SK-N-SH (cell line): ENCODE results near the gene IL17REL. TPM values are rescaled to one million over a fixed set of nuclear protein-coding genes. Genes with fewer than 3 reads are reported as not detected.

Source experiments
- CTCF ChIA-PET: fragments of 300-600, 350-600 bp; formaldehyde crosslinking; extraction: SDS; loops from one replicate; lab custom pipeline; 2021; lab: Yijun Ruan, JAX
- POLR2A ChIA-PET: fragments of 350-600 bp; sonication (Branson Sonifier 250); formaldehyde crosslinking; extraction: SDS; loops from one replicate; lab custom pipeline; 2020; ENCODE audit warnings: antibody characterized with exemption, inconsistent platforms; lab: Yijun Ruan, JAX
- DNase-seq: peaks from one replicate; pipeline ENCODE4 v3.0.0; 2012
- H2AFZ ChIP-seq: fragments of 200-600 bp; sonication (generic); 2 replicates; pipeline ENCODE4 v1.8.1; 2016; ENCODE audit warnings: antibody characterized with exemption, mild to moderate bottlenecking, low read depth
- H3F3A ChIP-seq: fragments of 200-600 bp; sonication (generic); replicated peaks from 2 replicates; pipeline ENCODE3; 2016; ENCODE audit warnings: antibody characterized with exemption, mild to moderate bottlenecking; ENCODE audit not compliant: insufficient read depth
- H3K27ac ChIP-seq, 2 experiments: fragments of 200-500 bp in 1 of 2; fragments of 200-600 bp in 1 of 2; sonication (Bioruptor generic) in 1 of 2; sonication (generic), shearing (Covaris generic) in 1 of 2; 2 replicates each; pipeline versions ENCODE4 v1.5.1 to v1.6.1; 2014 to 2016; ENCODE audit warnings: low read depth in 2 of 2, inconsistent platforms in 1 of 2, low read length in 1 of 2, mild to moderate bottlenecking in 1 of 2, mixed read lengths in 1 of 2
- H3K27me3 ChIP-seq: fragments of 200-600 bp; sonication (generic), shearing (Covaris generic); 2 replicates; pipeline ENCODE4 v1.6.1; 2016; ENCODE audit warnings: mixed run types; ENCODE audit not compliant: insufficient read depth
- H3K36me3 ChIP-seq, 2 experiments: fragments of 200-500 bp in 1 of 2; fragments of 200-600 bp in 1 of 2; sonication (Bioruptor generic) in 1 of 2; sonication (generic) in 1 of 2; replicated peaks in 1 of 2; 2 replicates each; pipeline versions ENCODE3 to v1.5.1; 2014 to 2016; ENCODE audit warnings: low read length in 1 of 2, mild to moderate bottlenecking in 1 of 2; ENCODE audit not compliant: insufficient read depth in 2 of 2, control insufficient read depth in 1 of 2
- H3K4me1 ChIP-seq, 2 experiments: fragments of 200-500 bp in 1 of 2; fragments of 200-600 bp in 1 of 2; sonication (Bioruptor generic) in 1 of 2; sonication (generic), shearing (Covaris generic) in 1 of 2; 2 replicates each; pipeline versions ENCODE4 v1.5.1 to v1.6.1; 2014 to 2016; ENCODE audit warnings: low read depth in 1 of 2, low read length in 1 of 2, mixed run types in 1 of 2; ENCODE audit not compliant: insufficient read depth in 2 of 2, control insufficient read depth in 1 of 2
- H3K4me2 ChIP-seq: fragments of 200-600 bp; sonication (generic), shearing (Covaris generic); 2 replicates; pipeline ENCODE4 v1.6.1; 2017; ENCODE audit warnings: mixed run types
- H3K4me3 ChIP-seq, 2 experiments: fragments of 200-500 bp in 1 of 2; fragments of 200-600 bp in 1 of 2; sonication (Bioruptor generic) in 1 of 2; sonication (generic), shearing (Covaris generic) in 1 of 2; 2 replicates each; pipeline versions ENCODE4 v1.5.1 to v1.8.1; 2014 to 2016; ENCODE audit warnings: low read depth in 2 of 2, inconsistent platforms in 1 of 2, low read length in 1 of 2, mild to moderate bottlenecking in 1 of 2, mixed read lengths in 1 of 2, moderate library complexity in 1 of 2
- H3K79me2 ChIP-seq: fragments of 200-600 bp; sonication (generic); 2 replicates; pipeline ENCODE4 v1.8.1; 2017; ENCODE audit warnings: mild to moderate bottlenecking; ENCODE audit not compliant: insufficient read depth
- H3K9ac ChIP-seq: fragments of 200-600 bp; sonication (generic); 2 replicates; pipeline ENCODE4 v1.6.1; 2017; ENCODE audit warnings: mixed run types
- H3K9me2 ChIP-seq: fragments of 200-600 bp; sonication (generic); 2 replicates; pipeline ENCODE4 v1.6.1; 2017; ENCODE audit warnings: mixed run types
- H3K9me3 ChIP-seq: fragments of 200-600 bp; sonication (generic); 2 replicates; pipeline ENCODE4 v1.6.1; 2017; ENCODE audit warnings: mixed run types, mild to moderate bottlenecking, moderate library complexity
- H4K20me1 ChIP-seq: fragments of 200-600 bp; sonication (generic); 2 replicates; pipeline ENCODE4 v1.6.1; 2017; ENCODE audit warnings: mild to moderate bottlenecking, mixed run types; ENCODE audit not compliant: insufficient read depth
- NFIC ChIP-seq: IDR thresholded peaks from 2 replicates; pipeline ENCODE4 v1.4.0; 2012; ENCODE audit warnings: borderline replicate concordance
- NRF1 ChIP-seq: IDR thresholded peaks from 2 replicates; pipeline ENCODE4 v1.6.1; 2012; ENCODE audit warnings: low read depth, mild to moderate bottlenecking, low read length
- POLR2AphosphoS5 ChIP-seq: IDR thresholded peaks from 2 replicates; pipeline ENCODE4 v1.6.1; 2012; ENCODE audit warnings: low read depth, low read length
- RCOR1 ChIP-seq: fragments of 150-350 bp; IDR thresholded peaks from 2 replicates; pipeline ENCODE4 v1.6.1; 2017; ENCODE audit warnings: antibody characterized with exemption, low read length
- RFX5 ChIP-seq: IDR thresholded peaks from 2 replicates; pipeline ENCODE4 v1.6.1; 2012; ENCODE audit warnings: mild to moderate bottlenecking, improper control_type of control experiment, low read length
- RXRA ChIP-seq: IDR thresholded peaks from 2 replicates; pipeline ENCODE4 v1.4.0; 2012; ENCODE audit warnings: low read depth, mild to moderate bottlenecking, borderline replicate concordance
- SMC3 ChIP-seq: IDR thresholded peaks from 2 replicates; pipeline ENCODE4 v1.6.1; 2012; ENCODE audit warnings: low read depth, low read length, improper control_type of control experiment
- WGBS: methylation state at CpG from one replicate; pipeline ENCODE4 v1.1.6; 2017; ENCODE audit warnings: low lambda C conversion rate; 5-methylcytosine and 5-hydroxymethylcytosine counted together
- polyA plus RNA-seq, 3 experiments: library from polyadenylated mRNA; depleted of rRNA; stranded (reverse); fragments of >200 nt; gene quantifications; 2 replicates each; pipeline ENCODE4 v1.2.3, GENCODE V29; 2012
- TF ChIP-seq, protein P1 (sequence below): IDR thresholded peaks from 2 replicates; pipeline ENCODE4 v1.6.1; 2012; ENCODE audit warnings: mild to moderate bottlenecking, low read depth, low read length, moderate library complexity
- TF ChIP-seq, protein P2 (sequence below): fragments of 150-350 bp; IDR thresholded peaks from 2 replicates; pipeline ENCODE4 v1.6.1; 2017; ENCODE audit warnings: antibody characterized with exemption, low read length, low read depth, borderline replicate concordance
- TF ChIP-seq, protein P3 (sequence below): IDR thresholded peaks from 2 replicates; pipeline ENCODE4 v1.4.0; 2012; ENCODE audit warnings: low read depth

Gene IL17REL
- polyA plus RNA-seq, 1 of the 3 experiments (the other 2 are of a cell fraction), result not detected

DNA sequence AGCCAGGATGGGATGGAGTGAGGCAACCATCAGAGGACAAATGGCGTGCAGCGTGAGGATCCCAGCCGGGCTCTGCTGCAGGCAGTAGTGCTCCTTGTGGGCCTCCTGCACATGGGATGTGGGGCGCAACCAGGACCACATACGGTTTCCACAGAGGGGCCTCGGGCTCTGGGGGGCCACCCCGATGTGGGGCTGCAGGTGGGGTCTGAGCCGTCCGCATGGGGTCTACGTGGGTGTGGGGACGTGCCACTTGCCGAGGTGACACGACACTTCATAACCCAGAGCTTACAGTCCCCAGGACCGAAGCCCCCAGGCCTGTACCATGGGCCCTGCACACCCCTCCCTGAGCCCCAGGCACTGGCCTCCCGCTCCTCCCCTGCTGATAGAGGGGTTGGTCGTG is 34.8 kb upstream of the IL17REL start:
- H3K4me3 ChIP-seq, result no peak overlapping the region
- H2AFZ ChIP-seq, result no peak overlapping the region
- H3K79me2 ChIP-seq, result no peaks in the 10 kb centered on the region
- DNase-seq, result peak; percentile 23
- 69% methylated on average over 3 of the region's 16 CpGs for WGBS
- no peaks in the 10 kb centered on the region for H4K20me1 ChIP-seq
- no peak overlapping the region for H3K4me2 ChIP-seq
- no peaks in the 10 kb centered on the region for H3K9me3 ChIP-seq
- TF ChIP-seq, protein P1, sequence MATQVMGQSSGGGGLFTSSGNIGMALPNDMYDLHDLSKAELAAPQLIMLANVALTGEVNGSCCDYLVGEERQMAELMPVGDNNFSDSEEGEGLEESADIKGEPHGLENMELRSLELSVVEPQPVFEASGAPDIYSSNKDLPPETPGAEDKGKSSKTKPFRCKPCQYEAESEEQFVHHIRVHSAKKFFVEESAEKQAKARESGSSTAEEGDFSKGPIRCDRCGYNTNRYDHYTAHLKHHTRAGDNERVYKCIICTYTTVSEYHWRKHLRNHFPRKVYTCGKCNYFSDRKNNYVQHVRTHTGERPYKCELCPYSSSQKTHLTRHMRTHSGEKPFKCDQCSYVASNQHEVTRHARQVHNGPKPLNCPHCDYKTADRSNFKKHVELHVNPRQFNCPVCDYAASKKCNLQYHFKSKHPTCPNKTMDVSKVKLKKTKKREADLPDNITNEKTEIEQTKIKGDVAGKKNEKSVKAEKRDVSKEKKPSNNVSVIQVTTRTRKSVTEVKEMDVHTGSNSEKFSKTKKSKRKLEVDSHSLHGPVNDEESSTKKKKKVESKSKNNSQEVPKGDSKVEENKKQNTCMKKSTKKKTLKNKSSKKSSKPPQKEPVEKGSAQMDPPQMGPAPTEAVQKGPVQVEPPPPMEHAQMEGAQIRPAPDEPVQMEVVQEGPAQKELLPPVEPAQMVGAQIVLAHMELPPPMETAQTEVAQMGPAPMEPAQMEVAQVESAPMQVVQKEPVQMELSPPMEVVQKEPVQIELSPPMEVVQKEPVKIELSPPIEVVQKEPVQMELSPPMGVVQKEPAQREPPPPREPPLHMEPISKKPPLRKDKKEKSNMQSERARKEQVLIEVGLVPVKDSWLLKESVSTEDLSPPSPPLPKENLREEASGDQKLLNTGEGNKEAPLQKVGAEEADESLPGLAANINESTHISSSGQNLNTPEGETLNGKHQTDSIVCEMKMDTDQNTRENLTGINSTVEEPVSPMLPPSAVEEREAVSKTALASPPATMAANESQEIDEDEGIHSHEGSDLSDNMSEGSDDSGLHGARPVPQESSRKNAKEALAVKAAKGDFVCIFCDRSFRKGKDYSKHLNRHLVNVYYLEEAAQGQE, result no peak
- TF ChIP-seq RXRA, result no peak
- no peaks in the 10 kb centered on the region for H3K4me1 ChIP-seq
- H3K9ac ChIP-seq, result no peak overlapping the region
- no peaks in the 10 kb centered on the region for H3K9me2 ChIP-seq
- CTCF ChIA-PET, result interaction anchor here (0.6 kb wide), 1 partner anchor 30 kb away, joined by 3 read pairs; no protein-coding TSS in a partner anchor
- no peaks in the 10 kb centered on the region for H3F3A ChIP-seq
- H3K27me3 ChIP-seq, result peaks cover 12% of the 10 kb centered on the region
- POLR2A ChIA-PET, result no interaction called here
- H3K36me3 ChIP-seq, result no peaks in the 10 kb centered on the region
- no peak overlapping the region for H3K27ac ChIP-seq

DNA sequence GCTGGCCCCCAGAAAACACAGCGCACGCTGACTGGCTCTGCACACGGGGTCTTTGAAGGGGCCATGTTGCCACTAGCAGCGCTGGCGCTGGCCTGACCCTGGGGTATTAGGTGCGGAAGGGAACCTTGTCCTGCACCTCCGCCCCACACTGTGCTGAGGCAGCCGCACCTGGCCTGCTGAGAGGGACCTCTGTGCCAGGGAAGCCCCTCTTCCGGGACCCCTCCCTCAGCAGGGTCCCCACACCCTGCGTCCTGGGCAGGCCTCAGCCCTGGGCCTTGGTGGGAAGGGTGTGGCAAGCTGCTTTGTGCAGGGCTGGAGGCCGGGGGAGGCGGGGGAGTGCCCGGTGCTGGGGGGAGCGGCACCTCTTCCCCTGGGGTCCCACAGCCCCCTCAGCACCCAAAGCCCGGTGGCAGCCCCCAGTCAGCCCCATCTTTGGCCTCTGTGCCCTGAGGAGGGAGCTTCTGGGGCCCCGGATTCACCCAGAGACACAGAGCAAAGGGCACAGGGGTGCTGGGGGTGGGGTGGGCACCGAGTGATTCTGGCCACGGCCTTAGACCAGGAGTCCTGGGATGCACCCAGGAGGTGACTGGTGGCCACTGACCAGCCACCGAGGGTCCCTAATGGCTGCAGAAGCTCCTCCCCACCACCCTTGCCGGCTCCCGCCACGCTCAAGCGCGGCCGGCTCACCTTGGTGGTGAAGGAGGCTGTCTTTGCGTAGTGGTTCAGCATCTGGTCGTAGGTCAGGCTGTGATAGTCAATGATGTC is 34.1 kb upstream of the IL17REL start:
- CTCF ChIA-PET, result interaction anchor here (1.0 kb wide), 1 partner anchor 10 kb away, joined by 3 read pairs; no protein-coding TSS in a partner anchor
- Histone ChIP-seq H3K79me2 (no peaks in the 10 kb centered on the region), H3K4me2 (no peak overlapping the region), H3F3A (no peaks in the 10 kb centered on the region), H3K9me3 (no peaks in the 10 kb centered on the region), H3K36me3 (no peaks in the 10 kb centered on the region), H3K9me2 (no peaks in the 10 kb centered on the region), H2AFZ (no peak overlapping the region), H3K27me3 (peaks cover 12% of the 10 kb centered on the region), H4K20me1 (no peaks in the 10 kb centered on the region), H3K9ac (no peak overlapping the region), H3K27ac (no peak overlapping the region), H3K4me3 (no peak overlapping the region), H3K4me1 (no peaks in the 10 kb centered on the region)
- DNase-seq, result peak; percentile 36
- TF ChIP-seq RFX5 (no peak), RCOR1 (no peak), NFIC (no peak), SMC3 (no peak), NRF1 (no peak), POLR2AphosphoS5 (no peak)
- TF ChIP-seq, protein P2, sequence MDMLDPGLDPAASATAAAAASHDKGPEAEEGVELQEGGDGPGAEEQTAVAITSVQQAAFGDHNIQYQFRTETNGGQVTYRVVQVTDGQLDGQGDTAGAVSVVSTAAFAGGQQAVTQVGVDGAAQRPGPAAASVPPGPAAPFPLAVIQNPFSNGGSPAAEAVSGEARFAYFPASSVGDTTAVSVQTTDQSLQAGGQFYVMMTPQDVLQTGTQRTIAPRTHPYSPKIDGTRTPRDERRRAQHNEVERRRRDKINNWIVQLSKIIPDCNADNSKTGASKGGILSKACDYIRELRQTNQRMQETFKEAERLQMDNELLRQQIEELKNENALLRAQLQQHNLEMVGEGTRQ, result no peak
- TF ChIP-seq, protein P3, sequence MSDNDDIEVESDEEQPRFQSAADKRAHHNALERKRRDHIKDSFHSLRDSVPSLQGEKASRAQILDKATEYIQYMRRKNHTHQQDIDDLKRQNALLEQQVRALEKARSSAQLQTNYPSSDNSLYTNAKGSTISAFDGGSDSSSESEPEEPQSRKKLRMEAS, result no peak
- POLR2A ChIA-PET, result no interaction called here
- WGBS, result 67% methylated on average over 18 of the region's 27 CpGs
